Activated CD8-positive, alpha-beta memory T cell treated with anti-CD3 and anti-CD28 coated beads for 48 hours (primary cell): ENCODE measurements around the gene FLNA.
"Not testable (repeated sequence)": the region's sequence is repeated elsewhere in the genome, so short reads cannot be mapped to it uniquely, and the experiment has no call there.

Experiments used
- DNase-seq, 3 experiments: peaks; one replicate each; pipeline ENCODE4 v3.0.0-alpha.2; 2020; ENCODE audit warnings: low read depth in 2 of 3, low spot score in 2 of 3

The FLNA gene

GRCh38 chrX:154308108-154308946 is 66.1 kb downstream of the FLNA start:
- DNase-seq = peak; percentile 49 to 63 (median 62)

- no peak for DNase-seq
Observed at GRCh38 chrX:154307202-154307601, 67.2 kb downstream of the FLNA start.

GRCh38 chrX:154305541-154306205 is 68.8 kb downstream of the FLNA start:
- DNase-seq = no peak

- no peak for DNase-seq
Observed at GRCh38 chrX:154304846-154305245, 69.6 kb downstream of the FLNA start.

GRCh38 chrX:154303476-154303875 is 71.0 kb downstream of the FLNA start:
- no peak for DNase-seq

- not testable (repeated sequence) for DNase-seq
Observed at GRCh38 chrX:154302998-154303397, 71.4 kb downstream of the FLNA start.

GRCh38 chrX:154300816-154301215 is 73.6 kb downstream of the FLNA start:
- DNase-seq = no peak
